BJ (cell line): ENCODE data around the gene SUPT3H. TPM values are rescaled to one million over a fixed set of nuclear protein-coding genes. Genes with fewer than 3 reads are reported as not detected.

ENCODE experiments used
- CTCF ChIA-PET: fragments of 350-600 bp; formaldehyde crosslinking; extraction: SDS; loops from one replicate; lab custom pipeline; 2021; ENCODE audit warnings: antibody characterized with exemption, inconsistent platforms; lab: Yijun Ruan, JAX
- POLR2A ChIA-PET: fragments of 300-600 bp; sonication (Branson Sonifier 250); formaldehyde crosslinking; extraction: SDS; loops from one replicate; lab custom pipeline; 2021; ENCODE audit warnings: antibody characterized with exemption; lab: Charles Lee
- DNase-seq: peaks from one replicate; pipeline ENCODE4 v3.0.0-alpha.2; 2011; ENCODE audit warnings: low read depth
- H3K27me3 ChIP-seq: 2 replicates; pipeline ENCODE4 v1.6.0; 2011; ENCODE audit warnings: low read length; ENCODE audit not compliant: control insufficient read depth, insufficient read depth
- H3K36me3 ChIP-seq: 2 replicates; pipeline ENCODE4 v1.5.1; 2011; ENCODE audit warnings: low read length; ENCODE audit not compliant: control insufficient read depth, insufficient read depth
- H3K4me3 ChIP-seq: 2 replicates; pipeline ENCODE4 v1.5.1; 2011; ENCODE audit warnings: low read depth, mild to moderate bottlenecking, control low read depth, low read length
- polyA plus RNA-seq: library from polyadenylated mRNA; depleted of rRNA; stranded (reverse); fragments of >200 nt; gene quantifications from 2 replicates; pipeline ENCODE4 v1.2.3, GENCODE V29; 2011
- TF ChIP-seq, protein P1 (sequence below): IDR thresholded peaks from 2 replicates; pipeline ENCODE4 v1.5.1; 2011; ENCODE audit warnings: low read depth, mild to moderate bottlenecking, control low read depth, inconsistent platforms, low read length, moderate library complexity; ENCODE audit not compliant: insufficient read depth

SUPT3H gene
- polyA plus RNA-seq, 1 experiment, result 7.8 TPM

DNA sequence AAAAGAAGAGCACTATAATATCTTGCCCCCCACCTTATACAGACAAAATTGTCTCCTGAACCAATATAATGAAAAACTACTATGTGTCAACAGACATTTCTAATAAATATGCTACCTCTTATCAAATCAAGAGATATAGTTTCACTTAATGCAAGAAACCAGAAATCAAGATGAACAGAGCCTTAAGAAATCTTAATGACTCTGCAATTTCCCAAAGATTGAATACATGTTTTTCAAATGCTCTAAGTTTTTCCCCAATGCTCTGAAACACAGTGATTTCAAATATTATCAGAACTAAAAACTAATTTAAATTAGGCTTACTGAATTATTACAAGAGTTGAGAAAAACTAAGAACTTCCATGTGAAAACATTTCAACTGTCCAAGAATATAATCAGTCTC, 13.3 kb downstream of the SUPT3H start:
- CTCF ChIA-PET, result no interaction called here
- POLR2A ChIA-PET, result no interaction called here
- Histone ChIP-seq H3K4me3 (no peak overlapping the region), H3K36me3 (no peaks in the 10 kb centered on the region), H3K27me3 (no peaks in the 10 kb centered on the region)
- TF ChIP-seq, protein P1, sequence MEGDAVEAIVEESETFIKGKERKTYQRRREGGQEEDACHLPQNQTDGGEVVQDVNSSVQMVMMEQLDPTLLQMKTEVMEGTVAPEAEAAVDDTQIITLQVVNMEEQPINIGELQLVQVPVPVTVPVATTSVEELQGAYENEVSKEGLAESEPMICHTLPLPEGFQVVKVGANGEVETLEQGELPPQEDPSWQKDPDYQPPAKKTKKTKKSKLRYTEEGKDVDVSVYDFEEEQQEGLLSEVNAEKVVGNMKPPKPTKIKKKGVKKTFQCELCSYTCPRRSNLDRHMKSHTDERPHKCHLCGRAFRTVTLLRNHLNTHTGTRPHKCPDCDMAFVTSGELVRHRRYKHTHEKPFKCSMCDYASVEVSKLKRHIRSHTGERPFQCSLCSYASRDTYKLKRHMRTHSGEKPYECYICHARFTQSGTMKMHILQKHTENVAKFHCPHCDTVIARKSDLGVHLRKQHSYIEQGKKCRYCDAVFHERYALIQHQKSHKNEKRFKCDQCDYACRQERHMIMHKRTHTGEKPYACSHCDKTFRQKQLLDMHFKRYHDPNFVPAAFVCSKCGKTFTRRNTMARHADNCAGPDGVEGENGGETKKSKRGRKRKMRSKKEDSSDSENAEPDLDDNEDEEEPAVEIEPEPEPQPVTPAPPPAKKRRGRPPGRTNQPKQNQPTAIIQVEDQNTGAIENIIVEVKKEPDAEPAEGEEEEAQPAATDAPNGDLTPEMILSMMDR, result no peak
- DNase-seq, result no peak

DNA sequence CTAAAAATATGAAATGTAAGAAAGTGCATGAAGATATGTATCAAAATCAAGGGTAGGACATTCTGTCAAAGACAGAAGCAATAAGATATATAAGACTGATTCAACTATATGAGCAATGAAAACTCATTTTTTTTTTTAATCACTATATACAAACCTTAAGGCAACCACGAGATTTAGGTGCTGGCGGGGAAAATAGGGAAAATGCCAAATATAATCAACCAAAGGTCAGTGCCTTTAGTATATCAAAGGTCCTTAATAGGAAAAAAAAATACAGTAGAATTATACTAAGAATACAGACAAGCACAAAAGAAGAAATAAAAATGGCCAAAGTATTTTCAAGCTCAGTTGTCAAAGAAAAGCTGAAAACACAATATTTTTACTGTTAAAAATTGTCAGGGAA, 24.1 kb downstream of the SUPT3H start:
- ChIA-PET POLR2A (no interaction called here), CTCF (interaction anchor here (1.3 kb wide), 1 partner anchor 702 kb away, joined by 3 read pairs; no protein-coding TSS in a partner anchor)
- TF ChIP-seq, protein P1, result no peak
- Histone ChIP-seq H3K4me3 (no peak overlapping the region), H3K36me3 (no peaks in the 10 kb centered on the region), H3K27me3 (no peaks in the 10 kb centered on the region)
- DNase-seq, result no peak

DNA sequence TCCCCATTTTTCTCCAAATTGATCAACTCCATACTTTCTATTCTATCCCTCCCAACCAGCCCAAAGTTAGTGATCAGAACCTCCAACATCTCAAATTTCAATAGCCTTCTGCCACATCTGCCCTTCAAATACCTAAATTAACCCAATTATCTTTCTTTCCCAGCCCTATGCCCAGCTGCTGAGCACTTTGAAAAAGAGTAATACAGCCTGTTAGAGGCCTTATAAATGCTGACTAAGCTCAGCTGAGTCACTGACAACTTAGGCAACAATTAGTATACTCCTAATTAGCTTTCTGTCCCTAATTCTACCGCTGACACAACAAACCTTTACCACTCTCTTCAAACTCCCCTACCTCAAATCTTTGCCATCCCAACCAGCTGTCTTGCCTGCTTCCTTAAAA, 26.1 kb downstream of the SUPT3H start:
- ChIA-PET POLR2A (no interaction called here), CTCF (interaction anchor here (1.2 to 1.5 kb wide), 2 partner anchors 9 to 696 kb away, joined by 3 read pairs; no protein-coding TSS in a partner anchor)
- TF ChIP-seq, protein P1, result no peak
- Histone ChIP-seq H3K27me3 (no peaks in the 10 kb centered on the region), H3K36me3 (no peaks in the 10 kb centered on the region), H3K4me3 (no peak overlapping the region)
- DNase-seq, result no peak

DNA sequence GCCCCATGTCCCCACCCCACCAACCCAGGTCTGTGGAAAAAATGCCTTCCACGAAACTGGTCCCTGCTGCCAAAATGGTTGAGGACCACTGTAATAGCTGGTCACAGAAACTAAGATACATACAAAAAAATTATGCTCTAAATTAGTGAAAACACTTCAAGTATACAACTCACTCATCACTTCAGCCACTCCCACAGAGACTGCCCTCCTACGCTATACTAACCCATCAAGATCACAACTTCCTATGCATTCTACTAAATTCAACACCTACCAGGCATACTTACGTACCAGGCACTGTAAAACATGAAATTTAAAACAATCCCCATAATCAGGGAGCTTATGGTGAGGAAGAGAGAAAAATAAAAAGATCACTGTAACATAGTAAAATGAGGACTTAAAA, 26.7 kb downstream of the SUPT3H start:
- no peak for DNase-seq
- Histone ChIP-seq H3K36me3 (no peaks in the 10 kb centered on the region), H3K4me3 (no peak overlapping the region), H3K27me3 (no peaks in the 10 kb centered on the region)
- POLR2A ChIA-PET, result no interaction called here
- CTCF ChIA-PET, result interaction anchor here (1.2 to 1.5 kb wide), 2 partner anchors 9 to 695 kb away, joined by 3 read pairs; no protein-coding TSS in a partner anchor
- TF ChIP-seq, protein P1, result no peak

DNA sequence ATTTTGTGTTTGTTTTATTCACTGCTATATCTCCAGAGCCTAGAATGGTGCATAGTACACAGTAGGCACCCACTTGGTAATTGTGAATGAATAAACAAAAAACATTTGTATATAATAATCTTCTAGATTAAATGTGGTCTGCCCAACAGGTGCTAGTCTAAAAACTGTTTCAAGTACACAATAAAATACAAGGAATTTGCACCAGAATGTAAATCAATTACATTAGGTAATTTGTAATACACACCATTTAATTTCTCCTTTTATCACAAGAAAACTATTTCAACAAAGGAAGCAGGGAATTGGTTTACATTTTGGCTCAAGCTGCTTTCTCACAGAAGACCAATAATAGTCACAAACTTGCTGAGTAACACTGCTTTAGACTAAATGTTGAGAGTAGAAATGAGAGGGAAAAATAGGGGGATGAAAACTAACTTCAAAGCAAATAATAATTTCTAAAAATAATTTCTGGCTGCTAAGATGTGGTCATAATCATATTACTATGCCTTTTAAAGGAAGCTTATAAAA, 27.5 kb downstream of the SUPT3H start:
- Histone ChIP-seq H3K4me3 (no peak overlapping the region), H3K27me3 (no peaks in the 10 kb centered on the region), H3K36me3 (no peaks in the 10 kb centered on the region)
- TF ChIP-seq, protein P1, result no peak
- POLR2A ChIA-PET, result no interaction called here
- CTCF ChIA-PET, result no interaction called here
- no peak for DNase-seq
